Transverse colon (tissue), 4 donors: Measurements from ENCODE around the gene BEST2. TPM values are rescaled to one million over a fixed set of nuclear protein-coding genes. Genes with fewer than 3 reads are reported as not detected.
"Not testable (repeated sequence)": the region's sequence is repeated elsewhere in the genome, so short reads cannot be mapped to it uniquely, and the experiment has no call there.

Experiments used
- DNase-seq: peaks from one replicate; pipeline ENCODE4 v3.0.0-alpha.2; 2019
- H3K27ac ChIP-seq, 4 donors: fragments of 200-600 bp; sonication (generic); 2 replicates each; pipeline ENCODE4 v1.5.1; 2016 to 2018; ENCODE audit warnings: inconsistent platforms in 4 of 4
- H3K27me3 ChIP-seq: fragments of 200-600 bp; sonication (generic); 2 replicates; pipeline ENCODE4 v1.5.1; 2017; ENCODE audit warnings: inconsistent platforms
- H3K36me3 ChIP-seq, 4 donors: fragments of 200-600 bp; sonication (generic); 2 replicates each; pipeline ENCODE4 v1.5.1; 2017 to 2019; ENCODE audit warnings: inconsistent platforms in 4 of 4
- H3K4me1 ChIP-seq, 4 donors: fragments of 200-600 bp; sonication (generic); 2 replicates each; pipeline ENCODE4 v1.5.1; 2017 to 2020; ENCODE audit warnings: inconsistent platforms in 4 of 4
- H3K4me3 ChIP-seq, 4 donors: fragments of 200-600 bp; sonication (generic); 1 replicate in 1 of 4; 2 replicates in 3 of 4; pipeline versions ENCODE4 v1.5.1 to v1.6.1; 2017 to 2019; ENCODE audit warnings: inconsistent platforms in 4 of 4
- H3K9me3 ChIP-seq, 2 donors: fragments of 200-600 bp; sonication (generic); 2 replicates each; pipeline ENCODE4 v1.5.1; 2017 to 2019; ENCODE audit warnings: inconsistent platforms in 2 of 2
- CTCF ChIP-seq, 5 experiments: fragments of 200-600 bp in 3 of 5; fragments of 450-650 bp in 2 of 5; sonication (generic) in 3 of 5; IDR thresholded peaks; 1 replicate in 2 of 5; 2 replicates in 3 of 5; pipeline ENCODE4 v1.5.1; 2016 to 2017; ENCODE audit warnings: antibody characterized with exemption in 5 of 5, inconsistent platforms in 3 of 5, mild to moderate bottlenecking in 2 of 5, moderate library complexity in 1 of 5
- EP300 ChIP-seq: sonication (generic); formaldehyde crosslinking; IDR thresholded peaks from one replicate; pipeline ENCODE4 v1.6.1; 2017; ENCODE audit warnings: antibody characterized with exemption, low read depth
- POLR2A ChIP-seq: fragments of 450-650 bp; IDR thresholded peaks from one replicate; pipeline ENCODE4 v1.6.1; 2016; ENCODE audit warnings: antibody characterized with exemption, mild to moderate bottlenecking, moderate library complexity
- POLR2AphosphoS5 ChIP-seq, 3 donors: sonication (generic); formaldehyde crosslinking; IDR thresholded peaks; one replicate each; pipeline ENCODE4 v1.6.1; 2016; ENCODE audit warnings: antibody characterized with exemption in 3 of 3
- WGBS, 2 donors: methylation state at CpG; one replicate each; pipeline ENCODE4 v1.1.5; 2018; ENCODE audit warnings: low coverage in 1 of 2; 5-methylcytosine and 5-hydroxymethylcytosine counted together
- in situ Hi-C, 4 donors: fragments of 200-750 bp; cut with MboI; loops; one replicate each; pipeline versions ENCODE4 v1.15.0 to v1.15.1; 2017; ENCODE audit warnings: low sequenced_read_pairs in 3 of 4, low pct_ligation_motif_present in 1 of 4, low pct_unique_long_range_greater_than_20kb in 1 of 4
- intact Hi-C: fragments of 100-400 bp; cut with DNase I; formaldehyde crosslinking; loops from one replicate; pipeline ENCODE4 v1.15.1; 2023; ENCODE audit warnings: low total_unique reads
- total RNA-seq, 4 donors: library from RNA; depleted of rRNA; stranded (reverse); fragments of >200 nt; gene quantifications; one replicate each; pipeline ENCODE4 v1.1.0, GENCODE V29; 2016

BEST2 gene
- total RNA-seq, 4 donors from 2014 or later, result 121 to 325 (median 141) TPM

DNA sequence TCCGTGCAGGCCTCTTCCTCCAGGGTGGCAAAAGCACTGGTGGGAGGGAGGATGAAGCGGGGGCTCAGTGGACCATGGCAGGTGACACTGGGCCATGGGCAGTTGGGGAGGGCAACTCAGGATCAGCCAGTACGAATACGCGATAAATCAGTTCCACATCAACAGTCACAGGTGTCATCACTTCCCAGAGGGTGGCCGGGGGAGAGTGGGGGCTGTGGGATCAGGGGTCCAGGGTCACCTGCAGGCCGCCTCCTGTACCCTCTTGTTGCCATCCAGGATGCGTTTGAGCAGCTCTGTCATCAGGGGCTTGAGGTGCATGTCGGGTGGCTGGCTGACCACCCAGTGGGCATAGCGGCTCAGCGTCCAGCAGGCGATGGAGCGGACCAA lies 45.3 kb upstream of the BEST2 start:
- intact Hi-C loops, result no loop called here
- no peak for TF ChIP-seq POLR2A
- TF ChIP-seq CTCF (IDR thresholded peaks at IDR 0.05), result no peak
- TF ChIP-seq EP300, result no peak
- TF ChIP-seq POLR2AphosphoS5 (IDR thresholded peaks at IDR 0.05), result no peak
- DNase-seq, result no peak
- peaks cover 0 to 89% (median 36%) of the 10 kb centered on the region in 4 donors for H3K36me3 ChIP-seq
- in situ Hi-C loops, result no loop called here
- H3K4me3 ChIP-seq, result no peak overlapping the region
- H3K4me1 ChIP-seq, result no peaks in the 10 kb centered on the region
- H3K27me3 ChIP-seq, result no peaks in the 10 kb centered on the region
- 93 to 100% methylated on average over 1 to 13 of the region's 13 CpGs for WGBS, 2 donors
- H3K27ac ChIP-seq, result no peak overlapping the region
- no peaks in the 10 kb centered on the region for H3K9me3 ChIP-seq

DNA sequence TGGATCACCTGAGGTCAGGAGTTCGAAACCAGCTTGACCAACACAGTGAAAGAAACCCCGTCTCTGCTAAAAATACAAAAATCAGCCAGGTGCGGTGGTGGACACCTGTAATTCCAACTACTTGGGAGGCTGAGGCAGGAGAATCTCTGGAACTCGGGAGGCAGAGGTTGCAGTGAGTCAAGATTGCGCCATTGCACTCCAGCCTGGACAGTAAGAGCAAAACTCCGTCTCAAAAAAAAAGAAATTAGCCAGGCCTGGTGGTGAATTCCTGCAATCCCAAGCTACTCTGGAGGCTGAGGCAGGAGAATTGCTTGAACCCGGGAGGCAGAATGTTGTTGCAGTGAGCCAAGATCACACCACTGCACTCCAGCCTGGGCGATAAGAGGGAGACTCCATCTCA lies 43.0 kb upstream of the BEST2 start:
- TF ChIP-seq POLR2AphosphoS5 (IDR thresholded peaks at IDR 0.05) (no peak), CTCF (IDR thresholded peaks at IDR 0.05) (no peak), EP300 (no peak), POLR2A (no peak)
- intact Hi-C loops, result no loop called here

DNA sequence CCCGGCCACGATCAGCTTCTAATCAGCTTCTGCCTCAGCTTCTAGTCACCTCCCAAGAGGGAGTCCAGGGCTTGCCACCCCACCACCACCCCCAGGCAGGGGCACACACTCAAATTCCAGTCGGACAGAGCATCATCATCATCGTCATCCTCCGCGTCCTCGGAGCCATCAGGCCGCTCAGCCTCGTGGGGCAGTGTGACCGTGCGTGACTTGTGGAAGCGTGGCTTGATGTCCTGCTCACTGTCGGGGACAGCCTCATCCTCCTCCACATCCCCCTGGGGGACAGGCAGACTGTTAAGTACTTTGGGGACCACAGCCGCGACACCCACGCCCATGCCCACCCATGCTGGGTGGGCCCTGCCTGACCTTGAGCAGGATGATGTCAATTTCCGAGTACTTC lies 40.4 kb upstream of the BEST2 start:
- intact Hi-C loops (no loop called here), in situ Hi-C loops (no loop called here)
- WGBS, 2 donors, result 87% methylated on average over 11 of the region's 17 CpGs; no CpG with 5 or more reads in 1 of the 2 donors

More for the DNA sequence above, 43.0 kb upstream of the BEST2 start:
- DNase-seq, result no peak
- Histone ChIP-seq H3K36me3 (peaks cover 0 to 69% (median 30%) of the 10 kb centered on the region in 4 donors), H3K27ac (no peak overlapping the region), H3K27me3 (no peaks in the 10 kb centered on the region), H3K4me1 (no peaks in the 10 kb centered on the region), H3K9me3 (no peaks in the 10 kb centered on the region), H3K4me3 (no peak overlapping the region)
- WGBS, 2 donors, result 90 to 95% methylated on average over 2 to 8 of the region's 8 CpGs
- in situ Hi-C loops, result no loop called here

DNA sequence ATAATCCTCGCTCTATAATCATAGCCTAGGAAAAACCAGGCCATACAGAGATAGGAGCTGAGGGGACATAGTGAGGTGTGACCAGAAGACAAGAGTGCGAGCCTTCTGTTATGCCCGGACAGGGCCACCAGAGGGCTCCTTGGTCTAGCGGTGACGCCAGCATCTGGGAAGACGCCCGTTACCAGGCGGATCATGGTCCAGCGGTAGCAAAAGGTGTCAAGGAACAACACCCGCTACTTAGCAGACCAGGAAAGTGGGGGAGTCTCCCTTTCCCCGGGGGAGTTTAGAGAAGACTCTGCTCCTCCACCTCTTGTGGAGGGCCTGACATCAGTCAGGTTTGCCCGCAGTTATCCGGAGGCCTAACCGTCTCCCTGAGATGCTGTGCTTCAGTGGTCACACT lies 39.5 kb upstream of the BEST2 start:
- H3K9me3 ChIP-seq, H3K27me3 ChIP-seq, H3K4me1 ChIP-seq, intact Hi-C loops, in situ Hi-C loops, H3K27ac ChIP-seq, H3K4me3 ChIP-seq: not testable (repeated sequence)
- WGBS, 2 donors, result 64 to 89% methylated on average over 3 to 11 of the region's 14 CpGs
- peaks cover 0 to 58% (median 31%) of the 10 kb centered on the region in 4 donors for H3K36me3 ChIP-seq
- TF ChIP-seq CTCF (IDR thresholded peaks at IDR 0.05), result peak in 4 of 5 experiments; percentile 37 to 49 (median 44)
- DNase-seq, result peak; percentile 46

More for the DNA sequence above, 40.4 kb upstream of the BEST2 start:
- no peak for TF ChIP-seq CTCF (IDR thresholded peaks at IDR 0.05)
- TF ChIP-seq POLR2AphosphoS5 (IDR thresholded peaks at IDR 0.05), result no peak
- TF ChIP-seq POLR2A, result no peak
- no peak for TF ChIP-seq EP300
- no peak overlapping the region for H3K27ac ChIP-seq
- H3K4me1 ChIP-seq, result no peaks in the 10 kb centered on the region
- no peak overlapping the region for H3K4me3 ChIP-seq
- peaks cover 0 to 67% (median 32%) of the 10 kb centered on the region in 4 donors for H3K36me3 ChIP-seq
- DNase-seq, result no peak
- no peaks in the 10 kb centered on the region for H3K9me3 ChIP-seq
- no peaks in the 10 kb centered on the region for H3K27me3 ChIP-seq

DNA sequence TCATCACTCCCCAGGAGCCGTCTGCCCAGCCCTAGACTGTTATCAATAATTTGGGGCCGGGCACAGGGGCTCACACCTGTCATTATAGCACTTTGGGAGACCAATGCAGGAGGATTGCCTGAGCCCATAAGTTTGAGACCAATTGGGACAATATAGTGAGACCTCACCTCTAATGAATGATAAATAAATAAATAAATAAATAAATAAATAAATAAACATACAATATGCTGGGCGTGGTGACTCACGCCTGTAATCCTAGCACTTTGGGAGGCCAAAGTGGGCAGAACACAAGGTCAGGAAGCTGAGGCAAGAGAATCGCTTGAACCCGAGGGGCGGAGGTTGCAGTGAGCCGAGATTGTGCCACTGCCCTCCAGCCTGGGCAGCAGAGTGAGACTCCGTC lies 38.3 kb upstream of the BEST2 start:
- intact Hi-C loops, H3K27me3 ChIP-seq, H3K4me3 ChIP-seq, DNase-seq, in situ Hi-C loops, H3K4me1 ChIP-seq, H3K27ac ChIP-seq, H3K9me3 ChIP-seq: not testable (repeated sequence)
- H3K36me3 ChIP-seq, result peaks cover 0 to 58% (median 27%) of the 10 kb centered on the region in 4 donors
- WGBS, 2 donors, result 89 to 93% methylated on average over 6 to 9 of the region's 9 CpGs
